Measurements from ENCODE around the gene UGT2A2. TPM values are rescaled to one million over a fixed set of nuclear protein-coding genes. Genes with fewer than 3 reads are reported as not detected.

UGT2A2 gene
- total RNA-seq, 3 donors from 2014 or later (not counting 1 experiment from before 2014, with no cell fraction given) = not detected

Other genes with a start within 250 kb of the UGT2A2 start
- gene UGT2B4, start 143.7 kb downstream of the UGT2A2 start, total RNA-seq = not detected
- gene UGT2A1, start 13.6 kb upstream of the UGT2A2 start, total RNA-seq = not detected
- gene SULT1B1, start 121.0 kb upstream of the UGT2A2 start, total RNA-seq = 10 to 100 TPM; 11.9 to 24.6 (median 24.5) TPM
- gene SULT1E1, start 220.5 kb upstream of the UGT2A2 start, total RNA-seq = not detected

Measured in natural killer cell (primary cell).